Neural crest cell (in vitro differentiated cells): Measurements from ENCODE around the gene TADA2A. TPM values are rescaled to one million over a fixed set of nuclear protein-coding genes. Genes with fewer than 3 reads are reported as not detected.
A peak's percentile ranks its signal among the peaks of the same experiment; 100 is the strongest.

ENCODE experiments used
- DNase-seq: peaks from one replicate; pipeline ENCODE4 v3.0.0; 2021; ENCODE audit warnings: low read depth, mixed read lengths, low spot score
- H3K27ac Mint-ChIP-seq: one replicate; pipeline ENCODE4 v1.8.0; 2021; ENCODE audit warnings: mild to moderate bottlenecking, mixed read lengths; ENCODE audit not compliant: unreplicated experiment
- H3K27me3 Mint-ChIP-seq: 2 replicates; pipeline ENCODE4 v1.8.0; 2021; ENCODE audit warnings: low read depth, mild to moderate bottlenecking, mixed read lengths
- H3K36me3 Mint-ChIP-seq: 2 replicates; pipeline ENCODE4 v1.8.0; 2021; ENCODE audit warnings: low read depth, mild to moderate bottlenecking, mixed read lengths
- H3K4me1 Mint-ChIP-seq: 2 replicates; pipeline ENCODE4 v1.8.0; 2021; ENCODE audit warnings: mixed read lengths
- H3K4me3 Mint-ChIP-seq: one replicate; pipeline ENCODE4 v1.8.0; 2021; ENCODE audit warnings: mild to moderate bottlenecking, mixed read lengths
- H3K9me3 Mint-ChIP-seq: 2 replicates; pipeline ENCODE4 v1.8.0; 2021; ENCODE audit warnings: mixed read lengths
- total RNA-seq: library from RNA; stranded (reverse); gene quantifications from 2 replicates; pipeline ENCODE4 v1.2.1, GENCODE V29; 2021
- TF ChIP-seq, protein P1 (sequence below): fragments of 200-600 bp; sonication (generic); conservative IDR thresholded peaks from 2 replicates; pipeline ENCODE4 v1.5.0; 2021; ENCODE audit warnings: antibody characterized with exemption, mild to moderate bottlenecking

Gene TADA2A
- total RNA-seq, 1 donor from 2014 or later, result 36.5 TPM

DNA sequence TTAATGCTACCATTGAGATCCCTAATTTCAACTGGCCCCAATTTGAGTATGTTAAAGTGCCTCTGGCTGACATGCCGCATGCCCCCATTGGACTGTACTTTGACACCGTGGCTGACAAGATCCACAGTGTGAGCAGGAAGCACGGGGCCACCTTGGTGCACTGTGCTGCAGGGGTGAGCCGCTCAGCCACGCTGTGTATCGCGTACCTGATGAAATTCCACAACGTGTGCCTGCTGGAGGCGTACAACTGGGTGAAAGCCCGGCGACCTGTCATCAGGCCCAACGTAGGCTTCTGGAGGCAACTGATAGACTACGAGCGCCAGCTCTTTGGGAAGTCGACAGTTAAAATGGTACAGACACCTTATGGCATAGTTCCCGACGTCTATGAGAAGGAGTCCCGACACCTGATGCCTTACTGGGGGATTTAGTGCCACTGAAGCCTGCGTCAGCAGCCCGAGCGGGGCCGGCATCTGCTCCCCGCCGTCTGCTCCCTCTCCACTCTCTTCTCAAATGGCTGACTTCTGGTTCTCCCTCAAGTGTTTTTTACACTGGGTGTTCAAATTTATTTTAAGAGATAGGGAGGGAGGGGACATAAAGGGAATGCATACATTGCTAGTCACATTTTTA is 105.9 kb downstream of the TADA2A start:
- TF ChIP-seq, protein P1, sequence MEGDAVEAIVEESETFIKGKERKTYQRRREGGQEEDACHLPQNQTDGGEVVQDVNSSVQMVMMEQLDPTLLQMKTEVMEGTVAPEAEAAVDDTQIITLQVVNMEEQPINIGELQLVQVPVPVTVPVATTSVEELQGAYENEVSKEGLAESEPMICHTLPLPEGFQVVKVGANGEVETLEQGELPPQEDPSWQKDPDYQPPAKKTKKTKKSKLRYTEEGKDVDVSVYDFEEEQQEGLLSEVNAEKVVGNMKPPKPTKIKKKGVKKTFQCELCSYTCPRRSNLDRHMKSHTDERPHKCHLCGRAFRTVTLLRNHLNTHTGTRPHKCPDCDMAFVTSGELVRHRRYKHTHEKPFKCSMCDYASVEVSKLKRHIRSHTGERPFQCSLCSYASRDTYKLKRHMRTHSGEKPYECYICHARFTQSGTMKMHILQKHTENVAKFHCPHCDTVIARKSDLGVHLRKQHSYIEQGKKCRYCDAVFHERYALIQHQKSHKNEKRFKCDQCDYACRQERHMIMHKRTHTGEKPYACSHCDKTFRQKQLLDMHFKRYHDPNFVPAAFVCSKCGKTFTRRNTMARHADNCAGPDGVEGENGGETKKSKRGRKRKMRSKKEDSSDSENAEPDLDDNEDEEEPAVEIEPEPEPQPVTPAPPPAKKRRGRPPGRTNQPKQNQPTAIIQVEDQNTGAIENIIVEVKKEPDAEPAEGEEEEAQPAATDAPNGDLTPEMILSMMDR, result no peak
- Mint-ChIP-seq H3K36me3 (peaks cover 4% of the 10 kb centered on the region), H3K4me1 (peaks cover 16% of the 10 kb centered on the region), H3K27me3 (no peaks in the 10 kb centered on the region), H3K4me3 (no peak overlapping the region), H3K27ac (no peak overlapping the region), H3K9me3 (no peaks in the 10 kb centered on the region)
- DNase-seq, result no peak

DNA sequence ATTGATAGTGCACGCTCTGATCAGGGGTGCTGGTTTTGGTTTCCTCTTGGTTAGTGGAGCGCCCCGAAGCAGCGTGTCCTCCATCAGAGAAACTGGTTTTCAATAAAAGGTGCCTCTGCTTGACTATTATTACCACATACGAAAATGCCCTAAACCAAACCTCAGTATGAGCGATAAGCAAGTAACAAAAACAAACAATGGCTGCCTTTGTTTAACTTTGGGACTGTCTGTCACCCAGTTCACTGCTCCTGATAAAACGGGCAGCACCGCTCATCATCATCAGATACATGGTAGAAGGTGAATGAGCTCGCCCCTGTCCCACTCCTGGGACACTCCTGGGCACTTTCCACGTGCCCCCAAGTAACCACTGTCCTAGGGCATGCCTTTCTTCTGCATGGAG is 107.0 kb downstream of the TADA2A start:
- Mint-ChIP-seq H3K27me3 (no peaks in the 10 kb centered on the region), H3K4me3 (no peak overlapping the region), H3K4me1 (peaks cover 16% of the 10 kb centered on the region), H3K36me3 (peaks cover 12% of the 10 kb centered on the region), H3K9me3 (no peaks in the 10 kb centered on the region), H3K27ac (peak overlapping the region; percentile 67)
- TF ChIP-seq, protein P1, result no peak
- no peak for DNase-seq

DNA sequence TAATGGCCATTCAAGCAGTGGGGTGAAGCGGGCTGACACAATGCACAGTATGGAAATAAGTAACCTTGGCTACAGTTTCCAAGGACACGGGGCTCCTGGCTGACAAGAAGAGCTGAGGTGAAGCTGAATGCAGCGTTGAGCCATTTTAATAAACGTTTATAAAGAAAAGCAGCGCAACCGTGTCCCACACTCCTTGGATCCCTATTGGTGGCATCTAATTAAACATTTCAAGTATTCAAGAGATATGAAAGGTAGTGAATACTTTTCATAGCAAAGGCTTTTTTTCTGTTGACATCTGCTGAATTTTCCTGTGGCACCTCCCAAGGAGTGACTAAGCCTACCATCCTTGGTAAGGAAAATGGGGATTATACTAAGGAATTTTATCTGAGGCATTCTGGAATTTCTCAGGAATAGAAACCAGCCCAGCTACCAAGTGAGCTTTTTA is 109.5 kb downstream of the TADA2A start:
- TF ChIP-seq, protein P1, result no peak
- H3K4me3 Mint-ChIP-seq, result peak overlapping the region; percentile 8
- H3K27ac Mint-ChIP-seq, result no peak overlapping the region
- H3K9me3 Mint-ChIP-seq, result no peaks in the 10 kb centered on the region
- peaks cover 12% of the 10 kb centered on the region for H3K36me3 Mint-ChIP-seq
- no peaks in the 10 kb centered on the region for H3K27me3 Mint-ChIP-seq
- no peak for DNase-seq
- peaks cover 16% of the 10 kb centered on the region for H3K4me1 Mint-ChIP-seq

DNA sequence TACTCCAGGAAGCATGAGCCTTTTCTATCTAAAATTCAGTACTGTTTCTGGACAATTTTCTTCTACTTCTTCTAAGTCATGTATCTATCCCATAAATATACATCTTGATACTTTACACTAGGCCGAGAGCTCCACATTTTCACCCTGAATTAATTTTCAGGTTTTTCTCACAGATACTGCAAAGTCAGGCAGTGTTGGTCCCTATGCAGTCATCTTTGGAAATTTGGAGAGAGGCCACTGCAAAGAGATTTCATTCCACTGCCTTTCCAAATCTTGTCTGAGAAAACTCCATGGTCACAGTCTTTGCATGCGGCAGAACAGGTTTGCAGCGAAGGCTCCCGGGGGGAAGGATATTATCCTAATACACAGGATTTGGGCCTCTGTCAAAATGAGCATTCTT is 111.2 kb downstream of the TADA2A start:
- Mint-ChIP-seq H3K4me3 (no peak overlapping the region), H3K9me3 (no peaks in the 10 kb centered on the region), H3K4me1 (peaks cover 16% of the 10 kb centered on the region), H3K36me3 (peaks cover 18% of the 10 kb centered on the region), H3K27me3 (no peaks in the 10 kb centered on the region), H3K27ac (no peak overlapping the region)
- TF ChIP-seq, protein P1, result no peak
- no peak for DNase-seq

- H3K4me1 Mint-ChIP-seq, result peaks cover 13% of the 10 kb centered on the region
- H3K27me3 Mint-ChIP-seq, result no peaks in the 10 kb centered on the region
- H3K36me3 Mint-ChIP-seq, result peaks cover 19% of the 10 kb centered on the region
- TF ChIP-seq, protein P1, result no peak
- no peak overlapping the region for H3K4me3 Mint-ChIP-seq
- no peaks in the 10 kb centered on the region for H3K9me3 Mint-ChIP-seq
- peak overlapping the region; percentile 62 for H3K27ac Mint-ChIP-seq
- DNase-seq, result no peak
Observed at GRCh38 chr17:37518826-37519225, 112.1 kb downstream of the TADA2A start.
